HepG2 (cell line): ENCODE results near the gene ZRANB2. TPM values are rescaled to one million over a fixed set of nuclear protein-coding genes. Genes with fewer than 3 reads are reported as not detected.

Experiments
- ATAC-seq: fragments of 200-7000 bp; cut with Tn5 transposase; 3 replicates; pipeline ENCODE4 v1.9.1; 2020; ENCODE audit warnings: mild to moderate bottlenecking, moderate library complexity
- BruUV-seq: library from RNA; stranded (reverse); fragments of 400-500 nt; replicated peaks from 2 replicates; lab custom pipeline; 2021; lab: Mats Ljungman, UMichigan
- CTCF ChIA-PET: fragments of 300-600 bp; formaldehyde crosslinking; extraction: SDS; loops from one replicate; lab custom pipeline; 2021; ENCODE audit warnings: low total read pairs, inconsistent platforms, low intra/inter-chr PET ratio; lab: Yijun Ruan, JAX
- POLR2A ChIA-PET: fragments of 350-600 bp; sonication (Branson Sonifier 250); formaldehyde crosslinking; loops from one replicate; lab custom pipeline; 2020; ENCODE audit warnings: antibody characterized with exemption, inconsistent platforms; lab: Yijun Ruan, JAX
- DNase-seq: peaks from one replicate; pipeline ENCODE4 v3.0.0-alpha.2; 2015; ENCODE audit warnings: low spot score
- FAIRE-seq: peaks from 3 replicates; lab custom pipeline; 2011; peaks lifted over from hg19 to GRCh38; lab: Jason Lieb, UNC
- H2AFZ ChIP-seq: one replicate; pipeline ENCODE4 v1.6.1; 2011; ENCODE audit warnings: low read length, inconsistent platforms
- H3K27ac ChIP-seq: fragments of 300-600 bp; 3 replicates; pipeline ENCODE4 v1.8.0; 2011; ENCODE audit warnings: mixed run types, mild to moderate bottlenecking, mixed read lengths, low read length, inconsistent platforms; ENCODE audit not compliant: insufficient read depth; ENCODE audit errors: extremely low read length
- H3K27me3 ChIP-seq, 2 experiments: fragments of 200-600 bp in 1 of 2; 2 replicates in 1 of 2; 3 replicates in 1 of 2; pipeline versions ENCODE4 v1.6.0 to v1.8.0; 2011; ENCODE audit warnings: low read length in 2 of 2, mild to moderate bottlenecking in 2 of 2, moderate library complexity in 2 of 2, inconsistent platforms in 1 of 2; ENCODE audit not compliant: insufficient read depth in 2 of 2, control insufficient read depth in 1 of 2
- H3K36me3 ChIP-seq, 2 experiments: fragments of 200-600 bp in 1 of 2; replicated peaks in 1 of 2; 2 replicates in 1 of 2; 3 replicates in 1 of 2; pipeline versions ENCODE4 v1.5.1 to v1.8.0; 2011; ENCODE audit warnings: low read length in 2 of 2, inconsistent platforms in 1 of 2; ENCODE audit not compliant: insufficient read depth in 2 of 2, control insufficient read depth in 1 of 2
- H3K4me1 ChIP-seq: 2 replicates; pipeline ENCODE4 v1.5.1; 2012; ENCODE audit warnings: low read length, inconsistent platforms; ENCODE audit not compliant: insufficient read depth
- H3K4me2 ChIP-seq: 2 replicates; pipeline ENCODE4 v1.6.0; 2011; ENCODE audit warnings: low read depth, low read length, inconsistent platforms
- H3K4me3 ChIP-seq, 3 experiments: fragments of 200-600 bp in 1 of 3; sonication (generic), shearing (Covaris generic) in 1 of 3; replicated peaks in 1 of 3; 2 replicates each; pipeline ENCODE4 v1.5.1; 2011 to 2016; ENCODE audit warnings: low read length in 3 of 3, inconsistent platforms in 2 of 3, low read depth in 2 of 3, mild to moderate bottlenecking in 2 of 3, control low read depth in 1 of 3, mixed read lengths in 1 of 3; ENCODE audit not compliant: insufficient read depth in 1 of 3
- H3K79me2 ChIP-seq: one replicate; pipeline ENCODE4 v1.6.1; 2011; ENCODE audit warnings: low read length, inconsistent platforms; ENCODE audit not compliant: insufficient read depth
- H3K9ac ChIP-seq: 2 replicates; pipeline ENCODE4 v1.6.0; 2011; ENCODE audit warnings: mild to moderate bottlenecking, low read depth, low read length, inconsistent platforms; ENCODE audit not compliant: insufficient read depth
- H3K9me3 ChIP-seq: 2 replicates; pipeline ENCODE4 v1.5.1; 2012; ENCODE audit warnings: mild to moderate bottlenecking, low read length
- H4K20me1 ChIP-seq: 2 replicates; pipeline ENCODE4 v1.6.0; 2011; ENCODE audit warnings: inconsistent platforms, mild to moderate bottlenecking, low read length, moderate library complexity; ENCODE audit not compliant: insufficient read depth
- ATRX ChIP-seq: sonication (generic); formaldehyde crosslinking; IDR thresholded peaks from 2 replicates; pipeline ENCODE4 v1.4.0; 2020; ENCODE audit warnings: missing genetic modification reagents, borderline replicate concordance
- NFAT5 ChIP-seq: sonication (generic); formaldehyde crosslinking; IDR thresholded peaks from 2 replicates; pipeline ENCODE4 v1.4.0; 2020; ENCODE audit warnings: missing genetic modification reagents
- SP4 ChIP-seq: sonication (generic); formaldehyde crosslinking; IDR thresholded peaks from 2 replicates; pipeline ENCODE4 v1.8.1; 2023; ENCODE audit warnings: mild to moderate bottlenecking, missing genetic modification reagents
- ZNF251 ChIP-seq: sonication (generic); formaldehyde crosslinking; IDR thresholded peaks from 2 replicates; pipeline ENCODE4 v1.9.0; 2021; ENCODE audit warnings: mild to moderate bottlenecking, missing genetic modification reagents
- ZNF333 ChIP-seq: sonication (generic); formaldehyde crosslinking; IDR thresholded peaks from 2 replicates; pipeline ENCODE4 v1.4.0; 2020; ENCODE audit warnings: mild to moderate bottlenecking, missing genetic modification reagents, borderline replicate concordance
- ZNF354B ChIP-seq: sonication (generic); formaldehyde crosslinking; IDR thresholded peaks from 2 replicates; pipeline ENCODE4 v1.8.0; 2022; ENCODE audit warnings: mild to moderate bottlenecking, missing genetic modification reagents
- ZNF510 ChIP-seq: sonication (generic); formaldehyde crosslinking; IDR thresholded peaks from 2 replicates; pipeline ENCODE4 v1.4.0; 2020; ENCODE audit warnings: low read depth, mild to moderate bottlenecking, missing genetic modification reagents
- ZNF577 ChIP-seq: sonication (generic); formaldehyde crosslinking; IDR thresholded peaks from 2 replicates; pipeline ENCODE4 v1.4.0; 2020; ENCODE audit warnings: mild to moderate bottlenecking, low read depth, missing genetic modification reagents, borderline replicate concordance
- ZNF713 ChIP-seq: sonication (generic); formaldehyde crosslinking; IDR thresholded peaks from 2 replicates; pipeline ENCODE4 v1.4.0; 2020; ENCODE audit warnings: mild to moderate bottlenecking, missing genetic modification reagents
- ZNF746 ChIP-seq: sonication (generic); formaldehyde crosslinking; IDR thresholded peaks from 2 replicates; pipeline ENCODE4 v1.8.0; 2022; ENCODE audit warnings: mild to moderate bottlenecking, missing genetic modification reagents
- WGBS: methylation state at CpG from one replicate; pipeline ENCODE4 v1.1.6; 2017; ENCODE audit warnings: low lambda C conversion rate; 5-methylcytosine and 5-hydroxymethylcytosine counted together
- in situ Hi-C: cut with HindIII; loops from 2 replicates; pipeline ENCODE4 v1.10.0; 2017; ENCODE audit warnings: low pct_unique_long_range_greater_than_20kb; ENCODE audit not compliant: extremely low pct_ligation_motif_present
- intact Hi-C: fragments of 100-400 bp; cut with micrococcal nuclease; formaldehyde crosslinking; loops from one replicate; pipeline ENCODE4 v1.10.0; 2022; ENCODE audit not compliant: unreplicated experiment
- polyA plus RNA-seq, 8 experiments: library from polyadenylated mRNA; depleted of rRNA in 3 of 8; stranded (reverse) in 7 of 8; unstranded in 1 of 8; fragments of >200 nt; fragmentation: Illumina TruSeq in 4 of 8; extraction: Trizol in 4 of 8; gene quantifications; 2 replicates each; pipeline versions ENCODE4 v1.2.1 to v1.2.3, GENCODE V29; 2011 to 2016; ENCODE audit warnings: low read depth in 4 of 8, missing spikeins in 1 of 8, mixed read lengths in 1 of 8; ENCODE audit not compliant: insufficient read depth in 1 of 8
- total RNA-seq, 5 experiments: library from RNA; depleted of rRNA; stranded (reverse); fragments of >200 nt; fragmentation: Illumina TruSeq; extraction: Trizol; gene quantifications; 2 replicates each; pipeline ENCODE4 v1.2.3, GENCODE V29; 2016; ENCODE audit warnings: low read depth in 1 of 5

The ZRANB2 gene
- total and polyA plus RNA-seq, 2 of the 13 experiments (the other 11 are each of a cell fraction or from before 2014, with no cell fraction given), result 43.0 to 45.4 TPM

DNA sequence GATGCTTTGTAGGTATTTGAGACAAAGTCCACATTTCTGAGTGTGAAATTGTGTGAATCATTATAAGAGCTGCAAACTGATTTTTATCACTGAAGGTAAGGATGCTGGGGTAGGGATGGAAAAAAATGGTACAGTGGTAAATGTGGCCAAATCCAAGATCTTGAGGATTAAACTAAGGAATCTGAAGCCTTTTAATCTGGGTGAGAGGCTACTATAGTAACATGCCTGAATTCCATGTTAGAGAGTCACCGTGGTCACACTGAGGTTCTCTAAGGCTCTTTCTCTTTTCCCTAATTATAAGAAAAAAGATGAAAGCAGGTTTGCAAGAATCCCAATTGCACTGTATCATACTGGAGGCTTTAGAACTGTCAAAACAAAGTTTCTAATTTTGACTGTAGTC, 50.8 kb downstream of the ZRANB2 start:
- ATAC-seq (no peak), DNase-seq (no peak)
- WGBS, result 0% methylated on average over 1 of the region's 1 CpG
- Histone ChIP-seq H2AFZ (no peak overlapping the region), H3K4me1 (no peaks in the 10 kb centered on the region), H3K4me2 (no peak overlapping the region)
- POLR2A ChIA-PET, result no interaction called here
- TF ChIP-seq ZNF251 (CRISPR knock-in tag) (no peak), ATRX (CRISPR knock-in tag) (no peak), ZNF333 (CRISPR knock-in tag) (no peak), ZNF713 (no peak), ZNF354B (no peak), ZNF577 (no peak), SP4 (no peak), ZNF746 (CRISPR knock-in tag) (no peak), NFAT5 (no peak), ZNF510 (CRISPR knock-in tag) (no peak)
- TF ChIP-seq, all 625 proteins: peak for 0
- no peak for FAIRE-seq
- CTCF ChIA-PET, result no interaction called here
- intact Hi-C loops, result no loop called here
- no peak overlapping the region for H3K9ac ChIP-seq
- no peaks in the 10 kb centered on the region for H3K9me3 ChIP-seq
- H3K36me3 ChIP-seq, result no peaks in the 10 kb centered on the region
- H3K4me3 ChIP-seq, result no peak overlapping the region
- no TSS peak for BruUV-seq
- no peak overlapping the region for H3K27ac ChIP-seq
- no peaks in the 10 kb centered on the region for H3K79me2 ChIP-seq
- no peaks in the 10 kb centered on the region for H3K27me3 ChIP-seq
- H4K20me1 ChIP-seq, result no peaks in the 10 kb centered on the region
- in situ Hi-C loops, result no loop called here
